T-helper 17 cell (primary cell): Measurements from ENCODE around the gene BDH1. TPM values are rescaled to one million over a fixed set of nuclear protein-coding genes. Genes with fewer than 3 reads are reported as not detected.
"Not testable (repeated sequence)": the region's sequence is repeated elsewhere in the genome, so short reads cannot be mapped to it uniquely, and the experiment has no call there.

Source experiments
- ATAC-seq: fragments of 150-1000 bp; cut with Tn5 transposase; 2 replicates; pipeline ENCODE4 v1.10.0; 2021; ENCODE audit warnings: mild to moderate bottlenecking, moderate library complexity
- DNase-seq, 3 donors: peaks; one replicate each; pipeline versions ENCODE4 v3.0.0 to v3.0.0-alpha.2; 2020 to 2021
- H3K9me3 ChIP-seq: one replicate; pipeline ENCODE4 v1.7.0; 2013; ENCODE audit warnings: low read length, mild to moderate bottlenecking; ENCODE audit not compliant: control insufficient read depth, poor library complexity, severe bottlenecking
- H3K27ac Mint-ChIP-seq: one replicate; pipeline ENCODE4 v1.8.0; 2022; ENCODE audit warnings: mild to moderate bottlenecking, moderate library complexity, mixed read lengths
- H3K27me3 Mint-ChIP-seq: one replicate; pipeline ENCODE4 v1.8.0; 2022; ENCODE audit warnings: mixed read lengths
- H3K36me3 Mint-ChIP-seq: one replicate; pipeline ENCODE4 v1.8.0; 2022; ENCODE audit warnings: low read depth, mixed read lengths
- H3K4me1 Mint-ChIP-seq: one replicate; pipeline ENCODE4 v1.8.0; 2022; ENCODE audit warnings: mild to moderate bottlenecking, mixed read lengths
- H3K4me3 Mint-ChIP-seq: one replicate; pipeline ENCODE4 v1.8.0; 2022; ENCODE audit warnings: mild to moderate bottlenecking, moderate library complexity, mixed read lengths
- total RNA-seq, 4 donors: library from RNA in 2 of 4; stranded (reverse) in 2 of 4; gene quantifications; one replicate each; pipeline ENCODE4 v1.2.3 and lab custom pipeline; 2022 to 2026

Gene BDH1
- total RNA-seq, 2 donors from 2014 or later, result 20.7 to 22.4 TPM

DNA sequence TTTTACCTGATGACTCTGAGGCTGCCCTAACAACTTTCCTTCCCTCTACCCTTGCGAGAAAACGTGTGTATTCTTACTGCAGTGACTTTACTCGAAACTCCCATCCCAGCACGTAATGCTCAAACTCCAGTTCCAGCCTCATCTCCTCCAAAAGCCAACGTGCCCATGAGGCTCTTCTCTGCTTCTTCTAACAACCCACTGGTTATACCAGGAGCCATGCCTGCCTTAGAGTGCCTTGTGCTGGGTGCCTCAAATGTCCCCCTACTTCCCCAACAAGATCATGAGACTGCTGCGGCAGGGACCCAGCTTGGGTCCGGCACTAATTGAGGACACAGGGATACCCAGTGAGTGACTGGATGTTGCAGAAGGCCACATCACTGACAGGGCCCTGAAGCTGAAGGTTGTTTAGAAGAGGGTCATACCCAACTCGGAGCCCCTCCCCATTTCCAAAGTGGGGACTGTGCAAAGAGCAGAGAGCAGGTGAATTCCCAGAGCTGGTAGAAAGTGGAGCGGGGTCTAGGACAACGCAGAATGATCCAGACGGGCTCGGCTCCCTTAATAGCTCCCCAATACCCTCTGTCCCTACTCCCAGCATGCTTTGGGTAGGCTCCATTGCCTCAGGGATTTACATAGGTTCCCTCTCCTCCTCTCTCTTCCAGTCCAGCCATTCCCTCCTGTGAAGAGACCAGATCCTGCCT is 71.4 kb downstream of the BDH1 start:
- no peak overlapping the region for H3K4me3 Mint-ChIP-seq
- H3K27ac Mint-ChIP-seq, result no peak overlapping the region
- H3K36me3 Mint-ChIP-seq, result peaks cover 2% of the 10 kb centered on the region
- no peaks in the 10 kb centered on the region for H3K9me3 ChIP-seq
- DNase-seq (no peak), ATAC-seq (no peak)
- no peaks in the 10 kb centered on the region for H3K4me1 Mint-ChIP-seq
- H3K27me3 Mint-ChIP-seq, result peaks cover 43% of the 10 kb centered on the region

DNA sequence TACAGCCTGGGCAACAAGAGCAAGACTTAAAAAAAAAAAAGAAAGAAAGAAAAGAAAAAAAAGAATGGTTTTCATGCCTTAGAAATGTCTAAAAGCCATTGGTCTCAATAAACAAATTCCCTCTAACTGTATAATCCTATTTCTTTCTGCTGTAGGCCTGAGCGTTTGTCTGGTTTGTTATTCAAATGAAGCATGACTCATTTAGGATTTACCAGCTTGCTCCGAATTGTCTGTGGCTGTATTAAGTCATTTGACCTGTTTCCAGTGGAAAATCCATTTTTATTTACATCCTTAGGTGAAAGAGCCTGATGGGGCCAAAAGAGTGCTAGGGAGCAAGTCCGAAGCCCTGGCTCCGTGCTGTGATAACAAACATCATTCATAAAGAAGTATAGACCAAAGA is 73.8 kb downstream of the BDH1 start:
- H3K9me3 ChIP-seq, result no peaks in the 10 kb centered on the region
- no peak overlapping the region for H3K27ac Mint-ChIP-seq
- H3K4me3 Mint-ChIP-seq, result no peak overlapping the region
- ATAC-seq (no peak), DNase-seq (no peak)
- H3K4me1 Mint-ChIP-seq, result no peaks in the 10 kb centered on the region
- H3K36me3 Mint-ChIP-seq, result peaks cover 2% of the 10 kb centered on the region
- H3K27me3 Mint-ChIP-seq, result peaks cover 40% of the 10 kb centered on the region

GRCh38 chr3:197480320-197480719 is 75.4 kb downstream of the BDH1 start:
- Mint-ChIP-seq H3K27me3 (peaks cover 48% of the 10 kb centered on the region), H3K27ac (no peak overlapping the region), H3K36me3 (peaks cover 2% of the 10 kb centered on the region), H3K4me1 (no peaks in the 10 kb centered on the region), H3K4me3 (no peak overlapping the region)
- ATAC-seq (no peak), DNase-seq (no peak)
- no peaks in the 10 kb centered on the region for H3K9me3 ChIP-seq

DNA sequence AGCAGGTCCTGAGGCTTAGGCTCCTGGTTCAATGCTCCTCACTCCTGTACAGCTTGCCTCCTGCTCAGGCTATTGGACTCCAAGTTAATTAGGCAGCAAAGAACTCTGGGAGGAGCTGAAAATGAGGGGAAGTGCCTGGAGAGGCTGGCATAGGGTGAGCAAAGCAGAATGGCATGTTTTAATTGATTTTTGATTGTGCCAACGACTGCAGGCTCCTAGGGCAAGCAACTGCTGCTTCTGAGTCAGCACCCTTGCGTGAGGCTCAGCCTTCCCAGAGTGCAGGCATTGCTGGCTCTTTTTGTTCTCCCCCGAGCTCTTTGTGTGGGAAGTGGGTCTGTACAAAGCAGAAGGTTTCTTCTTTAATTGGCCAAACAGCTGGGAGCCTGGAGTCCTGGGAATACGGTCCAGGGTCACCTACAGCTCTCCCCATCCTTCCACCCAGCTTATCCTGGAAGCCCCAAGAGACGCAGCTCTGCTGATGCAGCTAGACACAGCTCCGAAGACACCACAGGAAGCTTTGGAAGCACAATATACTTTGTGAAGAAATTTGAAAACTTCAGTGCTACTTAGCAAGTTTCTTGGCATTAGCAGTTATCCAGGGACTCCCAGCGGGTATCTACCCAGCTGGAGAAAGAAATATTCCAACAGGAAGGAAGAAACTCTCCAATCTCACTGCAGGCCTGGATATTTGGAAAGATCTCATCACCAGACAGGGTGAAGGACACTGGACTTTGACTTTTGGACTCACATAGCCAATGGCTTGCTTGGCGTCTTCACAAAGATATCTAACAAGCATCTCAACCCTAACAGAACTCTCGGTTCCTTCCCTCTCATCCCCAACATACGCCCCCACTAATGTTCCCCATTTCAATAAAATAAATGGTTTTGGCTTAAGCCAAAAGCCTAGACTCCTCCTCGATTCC is 76.8 kb downstream of the BDH1 start:
- DNase-seq, result no peak
- Mint-ChIP-seq H3K36me3 (peaks cover 4% of the 10 kb centered on the region), H3K27ac (no peak overlapping the region), H3K4me1 (peaks cover 2% of the 10 kb centered on the region), H3K4me3 (no peak overlapping the region), H3K27me3 (peaks cover 49% of the 10 kb centered on the region)
- ATAC-seq, result no peak
- no peaks in the 10 kb centered on the region for H3K9me3 ChIP-seq

DNA sequence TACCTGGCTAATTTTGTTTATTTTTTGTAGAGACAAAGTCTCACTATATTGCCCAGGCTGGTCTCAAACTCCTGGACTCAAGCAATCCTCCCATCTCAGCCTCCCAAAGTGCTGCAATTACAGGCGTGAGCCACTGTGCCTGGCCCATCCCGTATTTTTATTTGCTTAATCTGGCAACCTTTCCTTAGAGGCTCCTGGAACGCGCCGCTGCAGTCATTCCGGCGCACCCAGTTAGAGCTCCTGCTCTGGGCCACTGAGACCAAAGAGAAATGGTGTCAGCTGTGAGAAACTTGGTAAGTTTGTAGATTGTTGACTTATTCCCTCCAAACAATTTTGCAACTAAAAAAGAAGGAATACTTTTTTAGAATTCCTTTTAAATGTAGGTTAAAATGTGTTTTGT is 78.0 kb downstream of the BDH1 start:
- H3K9me3 ChIP-seq, H3K27ac Mint-ChIP-seq, H3K4me1 Mint-ChIP-seq, H3K4me3 Mint-ChIP-seq, H3K36me3 Mint-ChIP-seq, DNase-seq, ATAC-seq: not testable (repeated sequence)
- H3K27me3 Mint-ChIP-seq, result peaks cover 54% of the 10 kb centered on the region

GRCh38 chr3:197475997-197476525 is 79.7 kb downstream of the BDH1 start:
- H3K9me3 ChIP-seq, result no peaks in the 10 kb centered on the region
- Mint-ChIP-seq H3K36me3 (peaks cover 4% of the 10 kb centered on the region), H3K4me3 (no peak overlapping the region), H3K27ac (no peak overlapping the region), H3K4me1 (peaks cover 2% of the 10 kb centered on the region), H3K27me3 (peaks cover 66% of the 10 kb centered on the region)
- ATAC-seq (no peak), DNase-seq (no peak)

GRCh38 chr3:197475514-197475913 is 80.3 kb downstream of the BDH1 start:
- Mint-ChIP-seq H3K36me3 (peaks cover 4% of the 10 kb centered on the region), H3K4me3 (no peak overlapping the region), H3K27ac (no peak overlapping the region), H3K4me1 (peaks cover 2% of the 10 kb centered on the region), H3K27me3 (peaks cover 66% of the 10 kb centered on the region)
- no peak for DNase-seq
- no peaks in the 10 kb centered on the region for H3K9me3 ChIP-seq
- no peak for ATAC-seq

- Mint-ChIP-seq H3K4me1 (peaks cover 2% of the 10 kb centered on the region), H3K27ac (no peak overlapping the region), H3K36me3 (peaks cover 4% of the 10 kb centered on the region), H3K4me3 (no peak overlapping the region), H3K27me3 (peaks cover 74% of the 10 kb centered on the region)
- ATAC-seq (no peak), DNase-seq (no peak)
- H3K9me3 ChIP-seq, result no peaks in the 10 kb centered on the region
These were observed 83.6 kb downstream of the BDH1 start for GRCh38 chr3:197472151-197472550.

DNA sequence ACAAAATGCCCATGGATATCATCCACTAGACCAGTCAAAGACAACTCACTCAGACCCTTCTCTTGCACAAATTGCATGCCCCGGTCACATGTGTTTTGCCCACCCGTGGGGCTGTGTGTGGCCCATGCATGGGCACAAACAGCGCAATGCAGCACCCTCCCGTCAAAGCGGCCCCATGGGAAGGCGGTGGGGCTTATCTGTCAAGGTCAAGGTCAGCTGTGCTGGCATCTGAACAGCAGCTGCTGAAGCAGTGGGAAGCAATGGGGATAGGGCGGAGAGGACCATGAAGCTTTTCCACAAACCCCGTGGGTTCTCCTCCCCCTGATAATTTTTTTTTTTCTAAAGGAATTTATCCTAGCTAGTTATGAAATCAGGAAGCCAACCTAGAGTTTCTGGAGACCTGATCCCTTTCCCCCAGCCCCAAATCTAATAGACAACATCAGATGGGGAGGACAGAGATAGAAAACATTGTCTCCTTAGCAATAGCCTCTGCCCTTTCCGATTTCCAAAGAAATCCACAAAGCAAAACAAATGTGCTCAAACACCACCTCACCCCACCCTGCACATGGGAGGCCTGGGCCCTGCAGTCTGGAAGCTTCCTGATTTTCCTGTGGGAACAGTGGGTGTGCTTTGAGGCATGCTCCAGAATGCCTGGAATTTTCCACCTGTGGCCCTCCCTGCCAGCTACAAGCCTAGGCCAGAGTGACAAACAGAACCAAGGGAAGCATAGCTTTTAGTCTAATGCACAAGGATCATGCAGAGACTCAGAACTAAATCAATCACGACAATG is 84.4 kb downstream of the BDH1 start:
- peaks cover 2% of the 10 kb centered on the region for H3K4me1 Mint-ChIP-seq
- H3K4me3 Mint-ChIP-seq, result no peak overlapping the region
- no peak for DNase-seq
- no peak overlapping the region for H3K27ac Mint-ChIP-seq
- peaks cover 74% of the 10 kb centered on the region for H3K27me3 Mint-ChIP-seq
- H3K36me3 Mint-ChIP-seq, result peaks cover 4% of the 10 kb centered on the region
- no peak for ATAC-seq
- no peaks in the 10 kb centered on the region for H3K9me3 ChIP-seq

- no peak for ATAC-seq
- Mint-ChIP-seq H3K36me3 (peaks cover 2% of the 10 kb centered on the region), H3K27me3 (peaks cover 68% of the 10 kb centered on the region), H3K4me3 (no peak overlapping the region), H3K4me1 (no peaks in the 10 kb centered on the region), H3K27ac (no peak overlapping the region)
- H3K9me3 ChIP-seq, result no peaks in the 10 kb centered on the region
- DNase-seq, result no peak
These were observed 86.8 kb downstream of the BDH1 start for GRCh38 chr3:197468866-197469382.

GRCh38 chr3:197468167-197468566 is 87.6 kb downstream of the BDH1 start:
- H3K36me3 Mint-ChIP-seq, result peaks cover 2% of the 10 kb centered on the region
- no peaks in the 10 kb centered on the region for H3K4me1 Mint-ChIP-seq
- no peaks in the 10 kb centered on the region for H3K9me3 ChIP-seq
- no peak overlapping the region for H3K4me3 Mint-ChIP-seq
- no peak for ATAC-seq
- peak overlapping the region; percentile 37 for H3K27ac Mint-ChIP-seq
- H3K27me3 Mint-ChIP-seq, result peaks cover 63% of the 10 kb centered on the region
- no peak for DNase-seq

- peaks cover 2% of the 10 kb centered on the region for H3K36me3 Mint-ChIP-seq
- H3K9me3 ChIP-seq, result no peaks in the 10 kb centered on the region
- no peak for DNase-seq
- H3K4me1 Mint-ChIP-seq, result no peaks in the 10 kb centered on the region
- H3K4me3 Mint-ChIP-seq, result no peak overlapping the region
- no peak for ATAC-seq
- H3K27me3 Mint-ChIP-seq, result peaks cover 59% of the 10 kb centered on the region
- H3K27ac Mint-ChIP-seq, result no peak overlapping the region
These were observed 89.0 kb downstream of the BDH1 start for GRCh38 chr3:197466586-197467399.
